H1 (cell line): ENCODE results near the gene CD81. TPM values are rescaled to one million over a fixed set of nuclear protein-coding genes. Genes with fewer than 3 reads are reported as not detected.

Source experiments
- BACH1 ChIP-seq: IDR thresholded peaks from 2 replicates; pipeline ENCODE4 v1.6.1; 2012; ENCODE audit warnings: low read length, improper control_type of control experiment
- CBX8 ChIP-seq: fragments of 300-800, 300-1000 bp; sonication (generic); IDR thresholded peaks from 2 replicates; pipeline ENCODE4 v1.7.1; 2016; ENCODE audit warnings: low read depth, low read length, borderline replicate concordance
- CHD2 ChIP-seq: IDR thresholded peaks from 2 replicates; pipeline ENCODE4 v1.6.1; 2012; ENCODE audit warnings: low read length, improper control_type of control experiment
- HDAC6 ChIP-seq: IDR thresholded peaks from one replicate; pipeline ENCODE4 v1.7.1; 2012; ENCODE audit warnings: low read depth, mild to moderate bottlenecking, inconsistent platforms, low read length, moderate library complexity
- RNF2 ChIP-seq: fragments of 200-900, 300-1000 bp; sonication (generic); IDR thresholded peaks from 2 replicates; pipeline ENCODE4 v1.7.1; 2016; ENCODE audit warnings: borderline replicate concordance, low read depth, mild to moderate bottlenecking, antibody characterized with exemption, low read length; ENCODE audit not compliant: poor library complexity, severe bottlenecking; ENCODE audit errors: missing control alignments
- SP2 ChIP-seq: IDR thresholded peaks from 2 replicates; pipeline ENCODE4 v1.6.1; 2012; ENCODE audit warnings: mild to moderate bottlenecking, low read length, inconsistent platforms
- polyA plus RNA-seq, 7 experiments: library from polyadenylated mRNA; depleted of rRNA in 3 of 7; stranded (reverse) in 5 of 7; unstranded in 2 of 7; fragments of >200 nt in 5 of 7; fragments of 200-250 nt in 2 of 7; gene quantifications; 1 replicate in 5 of 7; 2 replicates in 1 of 7; 4 replicates in 1 of 7; pipeline versions ENCODE4 v1.2.1 to v1.2.3, GENCODE V29; 2011 to 2013; ENCODE audit warnings: missing spikeins in 2 of 7, mixed read lengths in 2 of 7
- total RNA-seq: library from RNA; stranded (reverse); fragmentation: NEBNext Ultra II Directional; extraction: Animal tissue kit (Norgen Biotek cat#: 25700); gene quantifications from 2 replicates; pipeline ENCODE4 v1.2.1, GENCODE V29; 2021

CD81 gene
- total and polyA plus RNA-seq, 2 of the 8 experiments (the other 6 are each of a cell fraction or from before 2014, with no cell fraction given) = 238 to 309 TPM

- TF ChIP-seq CBX8 (no peak), BACH1 (no peak), CHD2 (no peak), RNF2 (no peak), SP2 (no peak), HDAC6 (no peak)
Observed at GRCh38 chr11:2410616-2411015, 33.5 kb downstream of the CD81 start (continued).
